ENCODE measurements around the gene PML. TPM values are rescaled to one million over a fixed set of nuclear protein-coding genes. Genes with fewer than 3 reads are reported as not detected.

The PML gene
- total RNA-seq, 1 experiment from 2014 or later = 47.7 TPM

DNA sequence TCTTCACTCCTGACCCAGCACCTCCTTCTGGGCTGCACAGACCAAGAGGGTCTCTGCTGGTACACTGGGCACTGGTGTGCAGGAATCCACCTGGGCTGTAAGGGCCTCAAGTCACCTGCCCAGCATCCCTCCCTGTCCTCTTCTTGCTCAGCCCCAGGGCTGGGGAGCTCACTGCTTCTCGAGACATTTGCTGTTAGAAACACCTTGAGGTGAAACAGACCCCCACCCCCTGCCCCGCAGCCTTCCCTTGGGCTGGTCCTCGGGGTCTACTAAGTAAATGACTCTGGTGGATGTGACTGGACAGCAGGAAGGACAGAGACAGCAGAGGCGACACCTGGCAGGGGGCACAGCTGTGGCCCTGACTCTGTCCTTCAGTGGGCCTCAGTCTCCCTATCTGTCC lies 39.2 kb upstream of the PML start (continued):
- TF ChIP-seq, protein P1, sequence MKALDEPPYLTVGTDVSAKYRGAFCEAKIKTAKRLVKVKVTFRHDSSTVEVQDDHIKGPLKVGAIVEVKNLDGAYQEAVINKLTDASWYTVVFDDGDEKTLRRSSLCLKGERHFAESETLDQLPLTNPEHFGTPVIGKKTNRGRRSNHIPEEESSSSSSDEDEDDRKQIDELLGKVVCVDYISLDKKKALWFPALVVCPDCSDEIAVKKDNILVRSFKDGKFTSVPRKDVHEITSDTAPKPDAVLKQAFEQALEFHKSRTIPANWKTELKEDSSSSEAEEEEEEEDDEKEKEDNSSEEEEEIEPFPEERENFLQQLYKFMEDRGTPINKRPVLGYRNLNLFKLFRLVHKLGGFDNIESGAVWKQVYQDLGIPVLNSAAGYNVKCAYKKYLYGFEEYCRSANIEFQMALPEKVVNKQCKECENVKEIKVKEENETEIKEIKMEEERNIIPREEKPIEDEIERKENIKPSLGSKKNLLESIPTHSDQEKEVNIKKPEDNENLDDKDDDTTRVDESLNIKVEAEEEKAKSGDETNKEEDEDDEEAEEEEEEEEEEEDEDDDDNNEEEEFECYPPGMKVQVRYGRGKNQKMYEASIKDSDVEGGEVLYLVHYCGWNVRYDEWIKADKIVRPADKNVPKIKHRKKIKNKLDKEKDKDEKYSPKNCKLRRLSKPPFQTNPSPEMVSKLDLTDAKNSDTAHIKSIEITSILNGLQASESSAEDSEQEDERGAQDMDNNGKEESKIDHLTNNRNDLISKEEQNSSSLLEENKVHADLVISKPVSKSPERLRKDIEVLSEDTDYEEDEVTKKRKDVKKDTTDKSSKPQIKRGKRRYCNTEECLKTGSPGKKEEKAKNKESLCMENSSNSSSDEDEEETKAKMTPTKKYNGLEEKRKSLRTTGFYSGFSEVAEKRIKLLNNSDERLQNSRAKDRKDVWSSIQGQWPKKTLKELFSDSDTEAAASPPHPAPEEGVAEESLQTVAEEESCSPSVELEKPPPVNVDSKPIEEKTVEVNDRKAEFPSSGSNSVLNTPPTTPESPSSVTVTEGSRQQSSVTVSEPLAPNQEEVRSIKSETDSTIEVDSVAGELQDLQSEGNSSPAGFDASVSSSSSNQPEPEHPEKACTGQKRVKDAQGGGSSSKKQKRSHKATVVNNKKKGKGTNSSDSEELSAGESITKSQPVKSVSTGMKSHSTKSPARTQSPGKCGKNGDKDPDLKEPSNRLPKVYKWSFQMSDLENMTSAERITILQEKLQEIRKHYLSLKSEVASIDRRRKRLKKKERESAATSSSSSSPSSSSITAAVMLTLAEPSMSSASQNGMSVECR (CRISPR knock-in tag; IDR thresholded peaks at IDR 0.05; ENCODE audit: borderline replicate concordance) = no peak
- TF ChIP-seq, protein P2, sequence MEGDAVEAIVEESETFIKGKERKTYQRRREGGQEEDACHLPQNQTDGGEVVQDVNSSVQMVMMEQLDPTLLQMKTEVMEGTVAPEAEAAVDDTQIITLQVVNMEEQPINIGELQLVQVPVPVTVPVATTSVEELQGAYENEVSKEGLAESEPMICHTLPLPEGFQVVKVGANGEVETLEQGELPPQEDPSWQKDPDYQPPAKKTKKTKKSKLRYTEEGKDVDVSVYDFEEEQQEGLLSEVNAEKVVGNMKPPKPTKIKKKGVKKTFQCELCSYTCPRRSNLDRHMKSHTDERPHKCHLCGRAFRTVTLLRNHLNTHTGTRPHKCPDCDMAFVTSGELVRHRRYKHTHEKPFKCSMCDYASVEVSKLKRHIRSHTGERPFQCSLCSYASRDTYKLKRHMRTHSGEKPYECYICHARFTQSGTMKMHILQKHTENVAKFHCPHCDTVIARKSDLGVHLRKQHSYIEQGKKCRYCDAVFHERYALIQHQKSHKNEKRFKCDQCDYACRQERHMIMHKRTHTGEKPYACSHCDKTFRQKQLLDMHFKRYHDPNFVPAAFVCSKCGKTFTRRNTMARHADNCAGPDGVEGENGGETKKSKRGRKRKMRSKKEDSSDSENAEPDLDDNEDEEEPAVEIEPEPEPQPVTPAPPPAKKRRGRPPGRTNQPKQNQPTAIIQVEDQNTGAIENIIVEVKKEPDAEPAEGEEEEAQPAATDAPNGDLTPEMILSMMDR (IDR thresholded peaks at IDR 0.05) = no peak
- no peak for TF ChIP-seq JAZF1 (CRISPR knock-in tag; IDR thresholded peaks at IDR 0.05)

DNA sequence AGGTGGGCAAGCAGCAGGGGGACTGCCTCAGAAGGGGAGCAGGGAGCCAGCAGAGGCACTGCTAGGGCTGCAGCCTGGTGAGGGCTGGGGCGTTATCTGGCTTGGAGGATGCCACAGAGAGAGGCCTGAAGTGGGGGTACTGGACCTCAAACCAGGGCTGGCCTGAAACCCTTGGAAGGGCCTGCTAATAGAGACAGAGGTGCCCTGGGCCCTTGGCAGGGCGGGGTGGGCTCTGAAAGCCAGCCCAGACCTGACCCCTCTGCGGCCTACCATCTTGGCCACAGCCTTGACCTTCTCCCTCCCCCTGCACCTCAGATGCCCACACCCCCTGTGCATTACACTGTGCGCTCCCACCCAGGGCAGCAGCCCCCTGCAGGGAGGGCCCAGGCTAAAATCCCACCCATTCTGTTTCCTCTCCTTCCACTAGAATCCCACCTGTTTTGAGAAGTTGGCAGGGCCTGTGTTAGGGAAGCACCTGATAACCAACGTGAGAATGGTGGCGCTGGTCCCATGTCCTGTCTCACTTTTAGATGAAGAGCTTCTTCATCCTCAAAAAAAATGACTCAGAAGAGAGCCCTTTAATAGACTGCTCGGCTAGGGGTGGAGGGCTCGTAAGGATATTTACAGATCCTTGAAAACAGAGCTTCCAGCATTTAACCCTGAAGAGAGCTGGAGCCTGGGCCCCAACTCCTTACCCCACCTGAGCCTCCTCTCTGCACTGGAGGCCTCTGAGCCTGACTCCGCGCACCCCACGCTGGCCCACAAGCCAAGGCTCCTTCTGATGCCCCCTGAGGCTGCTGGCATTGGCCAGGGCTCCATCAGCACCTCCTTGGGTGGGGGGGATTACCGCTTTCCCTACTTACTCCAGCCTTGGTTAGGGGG lies 38.4 kb upstream of the PML start:
- no peak for DNase-seq (ENCODE audit: low spot score)
- Mint-ChIP-seq H3K27me3 (ENCODE audit: low read depth) (no peaks in the 10 kb centered on the region; the same call in 1 of the 2 replicates), H3K9me3 (no peaks in the 10 kb centered on the region), H3K4me1 (peaks cover 10% of the 10 kb centered on the region), H3K4me3 (no peak overlapping the region), H3K36me3 (no peaks in the 10 kb centered on the region), H3K27ac (no peak overlapping the region)
- POLR2A ChIA-PET = no interaction called here
- ATAC-seq = no peak
- CTCF ChIA-PET = interaction anchor here (0.7 to 1.3 kb wide), 5 partner anchors 8 to 88 kb away, joined by 3 to 6 read pairs (median 3); no protein-coding TSS in a partner anchor
- TF ChIP-seq ZNF317 (CRISPR knock-in tag; IDR thresholded peaks at IDR 0.05; ENCODE audit: borderline replicate concordance, low read depth) = no peak
- TF ChIP-seq, protein P3, sequence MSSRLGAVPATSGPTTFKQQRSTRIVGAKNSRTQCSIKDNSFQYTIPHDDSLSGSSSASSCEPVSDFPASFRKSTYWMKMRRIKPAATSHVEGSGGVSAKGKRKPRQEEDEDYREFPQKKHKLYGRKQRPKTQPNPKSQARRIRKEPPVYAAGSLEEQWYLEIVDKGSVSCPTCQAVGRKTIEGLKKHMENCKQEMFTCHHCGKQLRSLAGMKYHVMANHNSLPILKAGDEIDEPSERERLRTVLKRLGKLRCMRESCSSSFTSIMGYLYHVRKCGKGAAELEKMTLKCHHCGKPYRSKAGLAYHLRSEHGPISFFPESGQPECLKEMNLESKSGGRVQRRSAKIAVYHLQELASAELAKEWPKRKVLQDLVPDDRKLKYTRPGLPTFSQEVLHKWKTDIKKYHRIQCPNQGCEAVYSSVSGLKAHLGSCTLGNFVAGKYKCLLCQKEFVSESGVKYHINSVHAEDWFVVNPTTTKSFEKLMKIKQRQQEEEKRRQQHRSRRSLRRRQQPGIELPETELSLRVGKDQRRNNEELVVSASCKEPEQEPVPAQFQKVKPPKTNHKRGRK (CRISPR knock-in tag; IDR thresholded peaks at IDR 0.05; ENCODE audit: borderline replicate concordance) = no peak
- no peak for TF ChIP-seq ZBTB21 (CRISPR knock-in tag; IDR thresholded peaks at IDR 0.05; ENCODE audit: borderline replicate concordance)
- no peak for TF ChIP-seq ZNF416 (CRISPR knock-in tag; IDR thresholded peaks at IDR 0.05)
- no peak for TF ChIP-seq MYBL2 (CRISPR knock-in tag; IDR thresholded peaks at IDR 0.05)
- TF ChIP-seq, protein P4, sequence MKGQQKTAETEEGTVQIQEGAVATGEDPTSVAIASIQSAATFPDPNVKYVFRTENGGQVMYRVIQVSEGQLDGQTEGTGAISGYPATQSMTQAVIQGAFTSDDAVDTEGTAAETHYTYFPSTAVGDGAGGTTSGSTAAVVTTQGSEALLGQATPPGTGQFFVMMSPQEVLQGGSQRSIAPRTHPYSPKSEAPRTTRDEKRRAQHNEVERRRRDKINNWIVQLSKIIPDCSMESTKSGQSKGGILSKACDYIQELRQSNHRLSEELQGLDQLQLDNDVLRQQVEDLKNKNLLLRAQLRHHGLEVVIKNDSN (CRISPR knock-in tag; IDR thresholded peaks at IDR 0.05) = no peak
- TF ChIP-seq TEAD1 (CRISPR knock-in tag; IDR thresholded peaks at IDR 0.05) = no peak
- no peak for TF ChIP-seq FOXK1 (CRISPR knock-in tag; IDR thresholded peaks at IDR 0.05)
- no peak for TF ChIP-seq ZNF121 (CRISPR knock-in tag; IDR thresholded peaks at IDR 0.05)
- no peak for TF ChIP-seq ZNF396 (CRISPR knock-in tag; IDR thresholded peaks at IDR 0.05; ENCODE audit: borderline replicate concordance)
- TF ChIP-seq MXD4 (CRISPR knock-in tag; IDR thresholded peaks at IDR 0.05; ENCODE audit: borderline replicate concordance) = no peak
- TF ChIP-seq, protein P5, sequence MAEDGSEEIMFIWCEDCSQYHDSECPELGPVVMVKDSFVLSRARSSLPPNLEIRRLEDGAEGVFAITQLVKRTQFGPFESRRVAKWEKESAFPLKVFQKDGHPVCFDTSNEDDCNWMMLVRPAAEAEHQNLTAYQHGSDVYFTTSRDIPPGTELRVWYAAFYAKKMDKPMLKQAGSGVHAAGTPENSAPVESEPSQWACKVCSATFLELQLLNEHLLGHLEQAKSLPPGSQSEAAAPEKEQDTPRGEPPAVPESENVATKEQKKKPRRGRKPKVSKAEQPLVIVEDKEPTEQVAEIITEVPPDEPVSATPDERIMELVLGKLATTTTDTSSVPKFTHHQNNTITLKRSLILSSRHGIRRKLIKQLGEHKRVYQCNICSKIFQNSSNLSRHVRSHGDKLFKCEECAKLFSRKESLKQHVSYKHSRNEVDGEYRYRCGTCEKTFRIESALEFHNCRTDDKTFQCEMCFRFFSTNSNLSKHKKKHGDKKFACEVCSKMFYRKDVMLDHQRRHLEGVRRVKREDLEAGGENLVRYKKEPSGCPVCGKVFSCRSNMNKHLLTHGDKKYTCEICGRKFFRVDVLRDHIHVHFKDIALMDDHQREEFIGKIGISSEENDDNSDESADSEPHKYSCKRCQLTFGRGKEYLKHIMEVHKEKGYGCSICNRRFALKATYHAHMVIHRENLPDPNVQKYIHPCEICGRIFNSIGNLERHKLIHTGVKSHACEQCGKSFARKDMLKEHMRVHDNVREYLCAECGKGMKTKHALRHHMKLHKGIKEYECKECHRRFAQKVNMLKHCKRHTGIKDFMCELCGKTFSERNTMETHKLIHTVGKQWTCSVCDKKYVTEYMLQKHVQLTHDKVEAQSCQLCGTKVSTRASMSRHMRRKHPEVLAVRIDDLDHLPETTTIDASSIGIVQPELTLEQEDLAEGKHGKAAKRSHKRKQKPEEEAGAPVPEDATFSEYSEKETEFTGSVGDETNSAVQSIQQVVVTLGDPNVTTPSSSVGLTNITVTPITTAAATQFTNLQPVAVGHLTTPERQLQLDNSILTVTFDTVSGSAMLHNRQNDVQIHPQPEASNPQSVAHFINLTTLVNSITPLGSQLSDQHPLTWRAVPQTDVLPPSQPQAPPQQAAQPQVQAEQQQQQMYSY (CRISPR knock-in tag; IDR thresholded peaks at IDR 0.05) = no peak
- TF ChIP-seq, protein P6, sequence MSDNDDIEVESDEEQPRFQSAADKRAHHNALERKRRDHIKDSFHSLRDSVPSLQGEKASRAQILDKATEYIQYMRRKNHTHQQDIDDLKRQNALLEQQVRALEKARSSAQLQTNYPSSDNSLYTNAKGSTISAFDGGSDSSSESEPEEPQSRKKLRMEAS (CRISPR knock-in tag; IDR thresholded peaks at IDR 0.05) = no peak
- no peak for TF ChIP-seq TCF7 (CRISPR knock-in tag; IDR thresholded peaks at IDR 0.05; ENCODE audit: low read depth)
- no peak for TF ChIP-seq OVOL2 (CRISPR knock-in tag; IDR thresholded peaks at IDR 0.05; ENCODE audit: borderline replicate concordance)
- TF ChIP-seq, protein P7, sequence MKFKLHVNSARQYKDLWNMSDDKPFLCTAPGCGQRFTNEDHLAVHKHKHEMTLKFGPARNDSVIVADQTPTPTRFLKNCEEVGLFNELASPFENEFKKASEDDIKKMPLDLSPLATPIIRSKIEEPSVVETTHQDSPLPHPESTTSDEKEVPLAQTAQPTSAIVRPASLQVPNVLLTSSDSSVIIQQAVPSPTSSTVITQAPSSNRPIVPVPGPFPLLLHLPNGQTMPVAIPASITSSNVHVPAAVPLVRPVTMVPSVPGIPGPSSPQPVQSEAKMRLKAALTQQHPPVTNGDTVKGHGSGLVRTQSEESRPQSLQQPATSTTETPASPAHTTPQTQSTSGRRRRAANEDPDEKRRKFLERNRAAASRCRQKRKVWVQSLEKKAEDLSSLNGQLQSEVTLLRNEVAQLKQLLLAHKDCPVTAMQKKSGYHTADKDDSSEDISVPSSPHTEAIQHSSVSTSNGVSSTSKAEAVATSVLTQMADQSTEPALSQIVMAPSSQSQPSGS (CRISPR knock-in tag; IDR thresholded peaks at IDR 0.05; ENCODE audit: borderline replicate concordance, low read depth) = no peak
